NCI-H345 treated with DMSO at 0.1 percent for 48 hours (cell line): ENCODE results near the gene HPSE2.

Experiments used
- DNase-seq: peaks from one replicate; lab custom pipeline; 2025; ENCODE audit not compliant: unreplicated experiment; lab: John Stamatoyannopoulos, UW

HPSE2 gene

GRCh38 chr10:98628206-98628605, 607.4 kb downstream of the HPSE2 start:
- DNase-seq: no peak

GRCh38 chr10:98627711-98628110, 607.9 kb downstream of the HPSE2 start:
- no peak for DNase-seq

GRCh38 chr10:98624963-98625362, 610.7 kb downstream of the HPSE2 start:
- no peak for DNase-seq

DNA sequence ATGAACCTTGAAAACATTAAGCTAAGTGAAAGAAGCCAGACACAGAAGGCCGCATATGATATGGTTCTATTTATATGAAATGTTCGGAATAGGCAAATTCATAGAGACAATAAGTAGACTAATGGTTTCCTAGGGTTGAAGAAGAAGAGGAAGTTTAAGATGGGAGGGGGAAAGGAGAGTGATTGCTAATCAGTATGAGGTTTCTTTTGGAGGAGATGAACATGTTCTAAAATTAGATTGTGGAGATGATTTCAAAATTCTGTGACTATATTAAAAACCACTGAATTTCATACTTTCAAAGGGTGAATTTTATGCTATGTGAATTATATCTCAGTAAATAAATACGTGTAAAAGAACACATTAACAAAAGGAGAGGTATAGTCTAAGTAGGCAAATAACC, 612.5 kb downstream of the HPSE2 start:
- DNase-seq: no peak

DNA sequence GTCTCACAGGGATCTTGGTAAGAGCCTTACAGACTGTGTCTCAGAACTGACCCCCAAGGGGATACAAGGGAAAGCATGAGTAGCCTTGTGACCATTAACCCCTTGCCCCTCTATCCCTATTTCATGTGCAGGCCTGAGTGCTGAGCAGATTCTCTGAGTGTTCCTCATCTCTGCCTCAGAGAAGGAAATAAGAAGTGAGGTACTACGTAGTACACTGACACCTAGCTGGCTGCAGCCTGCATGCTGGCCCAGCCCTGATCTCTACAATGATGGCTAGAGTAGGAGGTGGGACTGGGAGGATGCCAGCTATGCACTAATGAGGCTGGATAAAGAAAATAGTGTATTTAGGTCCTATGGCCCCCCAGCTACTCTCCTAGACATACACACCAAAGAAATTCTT, 614.0 kb downstream of the HPSE2 start:
- DNase-seq: no peak

DNA sequence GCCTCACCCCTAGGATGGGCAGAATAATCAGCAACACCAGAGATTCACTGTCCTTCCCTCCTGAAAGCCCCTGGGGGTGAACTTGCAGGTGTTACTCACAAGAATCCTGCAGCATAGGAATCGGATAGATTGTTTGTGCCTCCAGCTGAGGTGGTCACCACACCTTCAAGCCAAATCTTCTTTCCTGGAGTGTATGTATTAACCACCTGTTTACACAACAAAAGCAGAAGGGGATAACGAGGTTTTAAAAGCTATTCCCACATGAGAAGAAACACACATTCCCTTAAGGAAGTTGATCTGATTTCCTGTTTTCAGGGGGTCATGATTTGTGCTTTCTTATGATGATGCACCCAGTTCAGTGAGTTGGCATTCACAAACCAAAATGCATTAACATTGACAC, 615.1 kb downstream of the HPSE2 start:
- no peak for DNase-seq

DNA sequence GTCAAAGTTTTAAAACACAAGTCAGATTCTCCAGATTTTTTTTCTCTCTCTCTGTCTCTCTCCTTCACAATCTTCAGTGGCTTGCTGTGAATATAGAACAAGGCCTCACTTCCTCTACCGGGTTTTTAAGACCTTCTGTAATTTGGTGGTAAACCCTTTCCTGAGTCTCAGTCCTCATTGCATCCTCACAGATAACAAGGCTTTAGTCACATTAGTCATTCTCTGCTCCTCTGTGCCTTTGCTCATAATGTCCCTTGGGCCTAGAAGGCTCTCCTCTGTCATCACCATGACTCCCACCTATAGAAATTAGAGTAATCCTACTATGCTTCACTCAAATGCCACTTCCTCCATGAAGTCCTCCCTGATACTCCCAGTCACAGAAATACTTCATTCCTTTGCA, 616.2 kb downstream of the HPSE2 start:
- DNase-seq: no peak

DNA sequence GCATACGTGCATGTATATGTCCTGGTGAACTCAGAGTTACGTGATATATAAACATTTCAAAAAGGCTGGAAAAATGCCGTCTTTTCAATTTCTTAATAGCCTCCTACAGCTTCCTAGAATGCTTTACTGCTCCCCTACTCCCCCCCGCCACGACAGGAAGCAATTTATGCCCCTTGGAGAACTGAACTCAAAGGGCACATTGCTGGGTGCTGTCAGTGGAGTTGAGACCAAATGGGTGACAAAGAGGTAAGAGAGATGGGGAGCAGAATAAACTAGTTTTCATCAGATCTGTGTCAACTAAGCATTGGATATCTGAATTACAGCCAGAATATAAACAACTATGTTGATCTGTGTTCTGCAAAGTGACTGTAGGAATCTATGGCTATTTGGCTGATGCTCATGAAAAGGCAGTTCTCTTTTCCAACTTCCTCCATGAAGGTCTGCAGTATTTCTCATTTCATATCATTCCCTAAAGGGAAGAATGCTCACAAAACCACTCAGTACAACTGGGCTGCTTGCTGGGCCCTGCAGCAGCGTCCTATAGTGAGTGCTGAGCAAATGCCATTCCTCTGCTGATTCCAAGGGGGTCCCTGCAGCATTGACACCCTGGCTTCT, 617.6 kb downstream of the HPSE2 start:
- DNase-seq: no peak

DNA sequence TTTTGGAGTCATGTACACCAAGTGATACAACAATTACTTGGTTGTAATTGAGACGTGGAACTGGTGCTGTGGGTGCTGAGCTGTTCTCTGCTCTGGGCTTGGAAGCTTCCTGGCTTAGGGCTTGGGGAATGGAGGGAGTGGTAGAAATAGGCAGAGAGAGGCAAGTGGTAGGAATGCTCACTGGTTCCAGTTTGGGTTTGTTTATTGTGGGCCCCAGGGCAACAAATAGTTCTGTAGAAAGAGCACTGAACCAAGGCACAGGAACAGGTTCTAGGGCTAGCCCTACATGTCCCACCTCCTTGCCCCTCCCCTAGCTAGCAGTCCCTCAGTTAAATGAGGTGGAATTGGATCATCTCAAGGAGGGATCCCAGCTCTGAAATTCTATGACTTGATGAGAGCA, 622.2 kb downstream of the HPSE2 start:
- DNase-seq: no peak

DNA sequence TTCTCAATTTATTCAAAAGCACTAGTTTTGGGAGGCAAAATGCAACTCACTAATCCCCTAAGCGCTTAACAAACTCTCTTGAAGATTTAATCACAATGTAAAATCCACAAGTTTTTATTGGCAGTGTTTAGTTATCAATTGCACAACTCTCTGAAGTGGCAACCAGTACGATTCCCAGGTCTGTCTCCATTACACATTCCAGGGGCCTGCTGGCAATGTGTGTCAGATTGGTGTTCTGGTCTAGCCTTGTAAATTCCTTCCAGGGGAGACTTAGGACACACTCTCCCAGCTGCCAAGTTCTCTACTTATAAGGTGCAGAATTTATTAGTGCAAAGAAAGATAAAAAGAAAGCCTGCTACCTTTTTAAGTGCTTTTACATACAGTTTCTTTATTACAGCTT, 624.2 kb downstream of the HPSE2 start:
- no peak for DNase-seq

DNA sequence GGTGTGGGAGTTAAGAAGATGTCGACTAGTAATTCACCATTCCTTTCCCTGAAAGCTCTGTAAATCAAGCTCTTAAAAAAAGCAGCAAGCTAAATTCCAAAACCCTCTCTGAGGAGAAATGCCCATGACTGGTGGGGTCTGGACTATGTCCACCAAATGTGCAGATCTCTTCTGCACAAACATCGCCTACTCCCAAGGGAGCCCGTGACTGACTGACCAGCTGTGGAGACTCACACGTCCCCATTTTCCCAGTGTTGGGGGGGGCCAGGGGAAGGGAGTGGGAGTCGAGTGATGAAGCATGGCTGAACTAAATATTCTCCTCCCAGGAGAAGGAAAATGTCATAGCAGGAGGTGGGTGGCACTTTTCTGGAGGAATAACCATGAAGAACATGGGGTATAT, 624.8 kb downstream of the HPSE2 start:
- no peak for DNase-seq

- DNase-seq: no peak
Measured at GRCh38 chr10:98610301-98610700, 625.4 kb downstream of the HPSE2 start.

DNA sequence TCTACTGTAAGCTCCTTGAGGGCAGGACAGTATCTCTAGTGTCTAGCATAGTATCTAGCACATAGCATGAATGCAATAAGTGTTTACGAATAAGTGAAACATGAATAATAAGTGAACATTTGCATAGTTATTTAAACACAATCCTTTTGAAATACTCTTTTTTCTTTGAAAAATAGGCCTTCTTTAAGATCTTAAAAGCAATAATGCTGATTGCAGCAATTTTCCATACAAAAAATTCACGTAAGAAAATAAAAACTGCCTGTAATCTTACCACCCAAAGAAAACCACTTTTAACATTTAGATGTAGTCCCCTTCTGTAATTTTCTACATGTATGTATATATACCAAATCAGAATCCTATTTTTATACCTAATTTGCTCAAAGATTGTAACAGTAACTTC, 626.4 kb downstream of the HPSE2 start:
- DNase-seq: no peak

DNA sequence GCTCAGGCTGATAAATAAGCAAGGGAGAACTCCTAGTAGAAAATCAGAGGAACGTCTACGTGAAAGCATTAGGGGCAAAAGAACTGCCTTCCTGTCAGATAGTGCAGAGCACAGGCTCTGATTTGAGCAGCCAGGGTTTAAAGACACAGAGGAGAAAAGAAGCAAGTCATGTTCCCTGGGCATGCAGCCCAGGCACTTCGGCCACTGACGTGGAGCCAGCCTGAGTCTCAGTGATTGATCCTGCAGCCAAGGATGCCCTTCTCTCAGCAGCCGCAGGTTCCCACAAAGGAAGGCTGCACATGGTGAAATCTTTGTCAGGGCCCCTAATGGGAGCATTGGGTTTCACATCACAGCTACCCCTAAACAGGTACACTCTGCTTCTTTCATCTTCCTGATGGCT, 627.2 kb downstream of the HPSE2 start:
- DNase-seq: no peak

- DNase-seq: no peak
Measured at GRCh38 chr10:98602224-98602623, 633.4 kb downstream of the HPSE2 start.

DNA sequence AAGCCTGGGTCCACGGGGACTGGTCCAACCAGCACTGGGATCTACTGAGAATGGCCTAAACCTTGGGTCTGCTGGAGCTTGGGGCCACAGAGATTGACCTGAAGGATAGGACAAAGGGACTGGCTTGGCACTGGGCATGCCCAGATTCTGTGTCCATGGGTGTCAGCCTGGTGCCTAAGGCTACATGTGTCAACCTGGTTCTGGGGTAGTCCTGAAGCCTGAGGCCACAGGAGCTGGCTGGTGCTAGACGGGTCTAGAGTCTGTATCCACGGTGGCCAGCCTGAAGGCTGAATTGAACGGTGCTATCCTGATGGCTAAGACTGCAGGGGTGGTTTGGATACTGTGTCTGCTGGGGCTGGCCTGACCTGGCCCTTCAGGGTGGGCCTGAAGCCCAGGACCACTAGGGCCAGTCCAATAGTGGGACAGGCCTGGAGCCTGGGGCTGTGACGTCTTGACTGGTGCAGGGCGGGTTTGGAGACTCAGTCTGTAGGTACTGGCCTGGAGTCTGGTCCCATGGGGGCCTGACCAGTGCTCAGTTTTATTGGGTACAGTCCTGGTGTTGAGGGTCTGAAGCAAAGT, 636.5 kb downstream of the HPSE2 start:
- no peak for DNase-seq

DNA sequence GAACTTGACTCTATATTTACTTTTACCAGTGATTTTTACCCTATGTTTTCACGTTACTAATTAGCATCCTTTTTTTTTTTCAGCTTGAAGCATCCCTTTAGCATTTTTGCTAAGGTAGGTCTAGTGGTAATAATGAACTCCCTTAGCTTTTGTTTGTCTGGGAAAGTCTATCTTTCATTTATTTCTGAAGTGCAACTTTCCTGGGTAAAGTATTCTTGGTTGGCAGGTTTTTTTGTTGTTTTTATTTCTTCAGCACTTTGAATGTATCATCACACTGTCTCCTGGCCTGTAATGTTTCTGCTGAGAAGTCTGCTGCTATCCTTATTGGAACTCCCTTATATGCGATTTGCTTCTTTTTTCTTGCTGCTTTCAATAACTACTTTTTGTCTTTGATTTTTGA, 639.2 kb downstream of the HPSE2 start:
- no peak for DNase-seq

GRCh38 chr10:98589691-98590090, 646.0 kb downstream of the HPSE2 start:
- DNase-seq: no peak

GRCh38 chr10:98589007-98589406, 646.6 kb downstream of the HPSE2 start:
- DNase-seq: no peak

DNA sequence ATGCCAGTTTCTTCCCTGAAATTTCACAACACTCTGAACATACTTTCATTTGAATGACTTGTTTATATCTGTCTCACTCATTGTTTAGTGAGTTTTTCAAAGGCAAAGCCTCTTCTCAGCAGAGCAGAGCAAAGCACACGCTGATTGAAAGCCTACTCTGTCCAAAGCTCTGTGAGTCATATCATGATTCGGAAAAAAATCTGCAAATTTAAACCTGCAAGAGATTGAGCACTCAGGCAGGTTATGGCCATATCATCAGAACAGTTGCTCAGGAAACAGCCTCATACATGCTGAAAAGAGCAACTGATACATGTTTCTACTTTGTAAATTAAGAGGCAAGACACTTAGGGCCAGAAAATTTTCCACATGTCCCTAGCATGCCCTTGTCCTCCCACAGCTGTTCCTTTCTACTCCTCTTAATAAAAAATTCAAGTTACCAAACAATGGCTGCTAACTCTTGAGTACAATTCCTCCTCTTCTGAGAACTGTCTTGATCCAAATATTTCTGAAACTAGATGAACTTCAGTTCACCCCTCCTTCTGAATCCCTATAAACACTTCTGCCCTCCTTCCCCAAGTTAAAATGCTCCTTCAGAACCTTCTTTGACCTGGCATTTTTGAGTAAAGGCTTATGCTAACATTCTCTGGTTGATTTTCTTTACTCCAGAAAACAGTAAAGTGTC, 648.4 kb downstream of the HPSE2 start:
- no peak for DNase-seq

DNA sequence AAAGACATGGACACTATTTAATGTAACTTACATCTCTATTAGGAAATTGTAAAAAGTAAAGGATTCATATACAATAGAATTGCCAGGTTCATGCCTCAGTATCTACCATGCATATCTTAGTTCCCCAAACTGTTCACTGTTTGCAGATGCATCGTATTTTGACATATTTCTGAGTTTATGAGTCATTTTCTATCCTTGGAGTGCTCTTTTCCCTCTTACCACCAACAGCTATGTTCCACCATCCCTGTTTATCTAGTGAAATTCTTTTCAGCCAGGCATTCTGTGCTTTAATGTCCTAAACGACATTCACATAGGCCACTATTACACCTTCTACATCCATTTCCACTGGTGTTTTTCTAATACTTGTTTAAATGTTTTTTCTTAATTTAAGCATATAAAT, 649.6 kb downstream of the HPSE2 start:
- no peak for DNase-seq

- DNase-seq: no peak
Measured at GRCh38 chr10:98582363-98582762, 653.3 kb downstream of the HPSE2 start.

- DNase-seq: no peak
Measured at GRCh38 chr10:98577578-98577977, 658.1 kb downstream of the HPSE2 start.
